Measurements from ENCODE around the gene CALR.

DNA sequence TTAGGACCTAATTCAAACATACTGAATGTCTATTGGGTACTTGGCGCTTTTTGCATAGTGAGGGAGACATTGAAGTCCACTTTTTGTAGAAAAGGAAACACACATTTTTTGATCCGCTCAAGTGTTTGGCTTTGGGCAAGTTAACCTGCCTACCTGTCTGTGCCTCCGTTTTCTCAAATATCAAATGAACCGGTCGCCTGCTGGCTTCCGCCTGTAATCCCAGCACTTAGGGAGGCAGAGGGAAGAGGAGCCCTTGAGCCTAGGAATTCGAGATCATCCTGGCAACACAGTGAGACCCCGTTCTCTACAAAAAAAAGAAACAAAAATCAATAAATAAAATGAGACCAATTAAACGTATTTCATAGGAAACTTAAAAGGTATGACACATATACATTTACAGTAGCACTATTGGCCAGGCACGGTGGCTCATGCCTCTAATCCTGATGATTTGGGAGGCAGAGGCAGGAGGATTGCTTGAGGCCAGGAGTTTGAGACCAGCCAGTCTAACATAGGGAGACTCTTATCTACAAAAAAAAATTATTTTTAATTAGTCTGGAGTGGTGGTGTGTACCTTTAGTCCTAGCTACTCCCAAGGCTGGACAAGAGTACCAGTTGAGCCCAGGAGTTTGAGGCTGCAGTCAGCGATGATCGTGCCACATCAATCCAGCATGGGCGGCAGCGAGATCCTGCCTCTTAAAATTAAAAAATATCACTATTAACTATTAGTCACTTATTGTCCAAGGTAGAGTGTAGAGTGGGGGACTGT lies 8.5 kb downstream of the CALR start:
- TF ChIP-seq, protein P1, sequence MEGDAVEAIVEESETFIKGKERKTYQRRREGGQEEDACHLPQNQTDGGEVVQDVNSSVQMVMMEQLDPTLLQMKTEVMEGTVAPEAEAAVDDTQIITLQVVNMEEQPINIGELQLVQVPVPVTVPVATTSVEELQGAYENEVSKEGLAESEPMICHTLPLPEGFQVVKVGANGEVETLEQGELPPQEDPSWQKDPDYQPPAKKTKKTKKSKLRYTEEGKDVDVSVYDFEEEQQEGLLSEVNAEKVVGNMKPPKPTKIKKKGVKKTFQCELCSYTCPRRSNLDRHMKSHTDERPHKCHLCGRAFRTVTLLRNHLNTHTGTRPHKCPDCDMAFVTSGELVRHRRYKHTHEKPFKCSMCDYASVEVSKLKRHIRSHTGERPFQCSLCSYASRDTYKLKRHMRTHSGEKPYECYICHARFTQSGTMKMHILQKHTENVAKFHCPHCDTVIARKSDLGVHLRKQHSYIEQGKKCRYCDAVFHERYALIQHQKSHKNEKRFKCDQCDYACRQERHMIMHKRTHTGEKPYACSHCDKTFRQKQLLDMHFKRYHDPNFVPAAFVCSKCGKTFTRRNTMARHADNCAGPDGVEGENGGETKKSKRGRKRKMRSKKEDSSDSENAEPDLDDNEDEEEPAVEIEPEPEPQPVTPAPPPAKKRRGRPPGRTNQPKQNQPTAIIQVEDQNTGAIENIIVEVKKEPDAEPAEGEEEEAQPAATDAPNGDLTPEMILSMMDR (conservative IDR thresholded peaks at IDR 0.05 in 1 of 2, IDR thresholded peaks at IDR 0.05 in 1 of 2; ENCODE audit: low read depth in 1 of 2, low read length in 2 of 2): no peak
- no peak for TF ChIP-seq EZH2 (IDR thresholded peaks at IDR 0.05; ENCODE audit: low read length, missing control alignments)

Measured in fibroblast of lung (primary cell).